Endothelial cell of umbilical vein (primary cell): ENCODE results near the gene VGLL4. TPM values are rescaled to one million over a fixed set of nuclear protein-coding genes. Genes with fewer than 3 reads are reported as not detected.

Source experiments
- BruUV-seq: library from RNA; stranded (reverse); fragments of 400-500 nt; replicated peaks from 2 replicates; lab custom pipeline; 2021; lab: Mats Ljungman, UMichigan
- CTCF ChIA-PET: fragments of 300-600, 350-600 bp; sonication (Branson Sonifier 250); formaldehyde crosslinking; loops from one replicate; lab custom pipeline; 2021; ENCODE audit warnings: antibody characterized with exemption, inconsistent platforms; lab: Charles Lee
- POLR2A ChIA-PET: fragments of 300-600, 350-600 bp; sonication (Branson Sonifier 250); formaldehyde crosslinking; loops from one replicate; lab custom pipeline; 2021; ENCODE audit warnings: antibody characterized with exemption, inconsistent platforms; lab: Charles Lee
- DNase-seq: peaks from one replicate; pipeline ENCODE4 v3.0.0-alpha.2; 2011; ENCODE audit warnings: low read depth, low spot score
- FAIRE-seq: peaks from 2 replicates; lab custom pipeline; 2011; peaks lifted over from hg19 to GRCh38; lab: Jason Lieb, UNC
- H2AFZ ChIP-seq: 2 replicates; pipeline ENCODE4 v1.6.0; 2012; ENCODE audit warnings: low read depth, low read length, control low read depth, inconsistent platforms
- H3K27ac ChIP-seq: 2 replicates; pipeline ENCODE4 v1.5.1; 2011; ENCODE audit warnings: low read depth, mild to moderate bottlenecking, control low read depth, low read length, moderate library complexity; ENCODE audit not compliant: insufficient read depth
- H3K27me3 ChIP-seq, 2 experiments: 2 replicates each; pipeline versions ENCODE4 v1.6.0 to v1.6.1; 2011; ENCODE audit warnings: low read length in 2 of 2, mixed read lengths in 1 of 2; ENCODE audit not compliant: control insufficient read depth in 2 of 2, insufficient read depth in 2 of 2
- H3K36me3 ChIP-seq, 2 experiments: 2 replicates in 1 of 2; 3 replicates in 1 of 2; pipeline ENCODE4 v1.5.1; 2011; ENCODE audit warnings: low read length in 2 of 2, mild to moderate bottlenecking in 1 of 2, moderate library complexity in 1 of 2; ENCODE audit not compliant: control insufficient read depth in 2 of 2, insufficient read depth in 2 of 2; ENCODE audit errors: extremely low read depth in 1 of 2
- H3K4me1 ChIP-seq: 3 replicates; pipeline ENCODE4 v1.5.1; 2011; ENCODE audit warnings: mild to moderate bottlenecking, low read length; ENCODE audit not compliant: control insufficient read depth, insufficient read depth; ENCODE audit errors: extremely low read depth
- H3K4me2 ChIP-seq: 2 replicates; pipeline ENCODE4 v1.6.1; 2011; ENCODE audit warnings: low read length, control low read depth, mixed read lengths; ENCODE audit not compliant: insufficient read depth
- H3K4me3 ChIP-seq, 3 experiments: fragments of 200-600 bp in 1 of 3; sonication (generic), shearing (Covaris generic) in 1 of 3; replicated peaks in 1 of 3; 2 replicates each; pipeline ENCODE4 v1.5.1; 2011 to 2016; ENCODE audit warnings: control low read depth in 3 of 3, low read length in 3 of 3, mild to moderate bottlenecking in 2 of 3, inconsistent platforms in 1 of 3, low read depth in 1 of 3, moderate library complexity in 1 of 3; ENCODE audit not compliant: insufficient read depth in 1 of 3
- H3K79me2 ChIP-seq: 2 replicates; pipeline ENCODE4 v1.6.0; 2012; ENCODE audit warnings: low read length, inconsistent platforms; ENCODE audit not compliant: control insufficient read depth, insufficient read depth
- H3K9ac ChIP-seq: replicated peaks from 2 replicates; pipeline ENCODE3; 2011; ENCODE audit warnings: low read length, control low read depth; ENCODE audit not compliant: insufficient read depth; ENCODE audit errors: extremely low read depth
- H3K9me1 ChIP-seq: replicated peaks from 3 replicates; pipeline ENCODE4 v1.6.0; 2011; ENCODE audit warnings: mild to moderate bottlenecking, low read length; ENCODE audit not compliant: control insufficient read depth, insufficient read depth; ENCODE audit errors: extremely low read depth
- H3K9me3 ChIP-seq: replicated peaks from 2 replicates; pipeline ENCODE4 v1.5.1; 2012; ENCODE audit warnings: low read length, inconsistent platforms; ENCODE audit not compliant: control insufficient read depth, insufficient read depth
- H4K20me1 ChIP-seq: replicated peaks from 2 replicates; pipeline ENCODE3; 2011; ENCODE audit warnings: mild to moderate bottlenecking, low read length; ENCODE audit not compliant: control insufficient read depth, insufficient read depth; ENCODE audit errors: extremely low read depth
- CTCF ChIP-seq, 2 donors: IDR thresholded peaks; 1 replicate in 1 of 2; 2 replicates in 1 of 2; pipeline ENCODE4 v1.5.1; 2011; ENCODE audit warnings: low read length in 2 of 2, mild to moderate bottlenecking in 2 of 2, moderate library complexity in 2 of 2, control low read depth in 1 of 2, inconsistent platforms in 1 of 2, low read depth in 1 of 2; ENCODE audit not compliant: insufficient read depth in 1 of 2; ENCODE audit errors: extremely low read depth in 1 of 2
- EZH2 ChIP-seq: IDR thresholded peaks from 2 replicates; pipeline ENCODE4 v1.6.1; 2012; ENCODE audit warnings: borderline replicate concordance, low read depth, mild to moderate bottlenecking, moderate library complexity, low read length, inconsistent platforms; ENCODE audit not compliant: severe bottlenecking
- FOS ChIP-seq: IDR thresholded peaks from 2 replicates; pipeline ENCODE4 v1.6.1; 2011; ENCODE audit warnings: mild to moderate bottlenecking, low read length, moderate library complexity, borderline replicate concordance; ENCODE audit not compliant: insufficient read depth
- GATA2 ChIP-seq: IDR thresholded peaks from 2 replicates; pipeline ENCODE4 v1.7.0; 2011; ENCODE audit warnings: low read depth, mild to moderate bottlenecking, moderate library complexity, mixed read lengths, low read length; ENCODE audit not compliant: insufficient read length, insufficient read depth
- JUN ChIP-seq: IDR thresholded peaks from 2 replicates; pipeline ENCODE4 v1.6.1; 2011; ENCODE audit warnings: borderline replicate concordance, low read depth; ENCODE audit not compliant: insufficient read length, insufficient read depth
- MAX ChIP-seq: IDR thresholded peaks from 2 replicates; pipeline ENCODE4 v1.6.1; 2011; ENCODE audit not compliant: insufficient read depth, insufficient read length
- MYC ChIP-seq: IDR thresholded peaks from one replicate; pipeline ENCODE4 v1.6.1; 2011; ENCODE audit warnings: mild to moderate bottlenecking, low read depth, low read length
- POLR2A ChIP-seq: IDR thresholded peaks from 2 replicates; pipeline ENCODE4 v1.6.1; 2012; ENCODE audit warnings: low read depth, mild to moderate bottlenecking, control low read depth, low read length
- POLR2AphosphoS5 ChIP-seq: IDR thresholded peaks from 2 replicates; pipeline ENCODE4 v1.6.1; 2012; ENCODE audit warnings: low read depth, mild to moderate bottlenecking, control low read depth, low read length, moderate library complexity; ENCODE audit not compliant: insufficient read depth
- dilution Hi-C: fragments of 300-500 bp; cut with MboI; formaldehyde crosslinking; loops from one replicate; pipeline ENCODE4 v1.15.0; 2019; ENCODE audit warnings: low sequenced_read_pairs; ENCODE audit not compliant: extremely low pct_ligation_motif_present
- intact Hi-C: fragments of 100-400 bp; cut with micrococcal nuclease; formaldehyde crosslinking; loops from one replicate; pipeline ENCODE4 v1.10.0; 2022
- polyA plus RNA-seq, 4 experiments: library from polyadenylated mRNA; depleted of rRNA in 3 of 4; stranded (reverse) in 3 of 4; unstranded in 1 of 4; fragments of >200 nt; gene quantifications; 2 replicates each; pipeline versions ENCODE4 v1.2.1 to v1.2.3, GENCODE V29; 2011 to 2012; ENCODE audit warnings: missing spikeins in 1 of 4
- total RNA-seq: library from RNA; stranded (reverse); gene quantifications from 2 replicates; pipeline ENCODE4 v1.2.3, GENCODE V29; 2021

The VGLL4 gene
- total and polyA plus RNA-seq, 2 donors (not counting 3 experiments of a cell fraction or from before 2014, with no cell fraction given): 67.0 to 78.9 TPM

GRCh38 chr3:11563159-11563864 lies 80.4 kb downstream of the VGLL4 start:
- ChIA-PET CTCF (interaction anchor here (1.2 to 1.4 kb wide), 2 partner anchors 44 to 80 kb away, joined by 4 read pairs; no protein-coding TSS in a partner anchor), POLR2A (no interaction called here)
- no peaks in the 10 kb centered on the region for H3K9me3 ChIP-seq
- intact Hi-C loops (loop anchor here (10.0 kb wide), 2 partner anchors 241 to 359 kb away; no protein-coding TSS in a partner anchor), dilution Hi-C loops (no loop called here)
- BruUV-seq: no TSS peak
- peaks cover 4% of the 10 kb centered on the region for H4K20me1 ChIP-seq
- H3K4me1 ChIP-seq: peaks cover 51% of the 10 kb centered on the region
- no peak overlapping the region for H3K27ac ChIP-seq
- FAIRE-seq: no peak
- H3K36me3 ChIP-seq: peaks cover 14 to 34% of the 10 kb centered on the region in 2 experiments
- no peak overlapping the region for H3K4me2 ChIP-seq
- no peaks in the 10 kb centered on the region for H3K9me1 ChIP-seq
- no peak for TF ChIP-seq EZH2
- TF ChIP-seq POLR2A: no peak
- no peak for TF ChIP-seq MYC
- TF ChIP-seq GATA2: no peak
- TF ChIP-seq POLR2AphosphoS5: no peak
- no peak for TF ChIP-seq FOS
- no peak for TF ChIP-seq CTCF (IDR thresholded peaks at IDR 0.05; ENCODE audit: extremely low read depth in 1 of 2, insufficient read depth in 1 of 2, low read depth in 1 of 2, low read length in 2 of 2)
- no peak for TF ChIP-seq JUN
- TF ChIP-seq MAX: no peak
- no peak overlapping the region for H3K4me3 ChIP-seq
- H3K27me3 ChIP-seq: no peaks in the 10 kb centered on the region
- DNase-seq: no peak
- H2AFZ ChIP-seq: no peak overlapping the region
- no peak overlapping the region for H3K9ac ChIP-seq
- H3K79me2 ChIP-seq: peaks cover 86% of the 10 kb centered on the region
